Dedifferentiated amniotic fluid mesenchymal stem cell (primary cell): ENCODE measurements around the gene TRIP6.
"Not testable (repeated sequence)": the region's sequence is repeated elsewhere in the genome, so short reads cannot be mapped to it uniquely, and the experiment has no call there.

ENCODE experiments used
- DNase-seq: peaks from one replicate; pipeline ENCODE4 v3.0.0-alpha.2; 2016; ENCODE audit errors: extremely low spot score

TRIP6 gene

DNA sequence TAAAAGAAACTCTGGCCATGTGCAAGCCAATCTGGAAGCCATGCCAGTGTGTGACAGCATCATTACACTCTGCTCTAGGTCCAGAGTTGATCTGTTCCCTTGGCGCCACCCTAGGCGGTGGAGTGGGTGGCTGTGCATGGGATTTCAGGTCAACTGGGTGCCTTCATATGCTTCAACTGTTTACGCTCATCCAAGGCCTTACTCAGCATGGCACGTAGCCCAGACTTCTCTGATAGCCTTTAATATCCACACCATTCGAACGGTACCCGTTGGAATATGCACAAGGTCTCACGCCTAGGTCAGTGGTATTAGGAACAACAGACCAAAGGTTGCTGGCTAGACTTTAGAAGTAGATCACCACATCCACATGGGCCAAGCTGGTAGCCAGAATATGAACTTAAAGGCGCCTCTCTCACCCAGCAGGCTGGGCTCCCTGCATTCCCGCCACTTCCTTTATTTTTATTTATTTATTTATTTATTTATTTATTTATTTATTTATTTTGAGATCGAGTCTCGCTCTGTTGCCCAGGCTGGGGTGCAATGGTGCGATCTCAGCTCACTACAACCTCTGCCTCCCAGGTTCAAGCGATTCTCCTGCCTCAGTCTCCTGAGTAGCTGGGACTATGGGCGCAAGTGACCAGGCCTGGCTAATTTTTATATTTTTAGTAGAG lies 47.2 kb downstream of the TRIP6 start:
- no peak for DNase-seq

GRCh38 chr7:100914879-100915447 lies 47.8 kb downstream of the TRIP6 start:
- DNase-seq, result no peak

- not testable (repeated sequence) for DNase-seq
These were observed 52.1 kb downstream of the TRIP6 start for GRCh38 chr7:100919335-100919734.

DNA sequence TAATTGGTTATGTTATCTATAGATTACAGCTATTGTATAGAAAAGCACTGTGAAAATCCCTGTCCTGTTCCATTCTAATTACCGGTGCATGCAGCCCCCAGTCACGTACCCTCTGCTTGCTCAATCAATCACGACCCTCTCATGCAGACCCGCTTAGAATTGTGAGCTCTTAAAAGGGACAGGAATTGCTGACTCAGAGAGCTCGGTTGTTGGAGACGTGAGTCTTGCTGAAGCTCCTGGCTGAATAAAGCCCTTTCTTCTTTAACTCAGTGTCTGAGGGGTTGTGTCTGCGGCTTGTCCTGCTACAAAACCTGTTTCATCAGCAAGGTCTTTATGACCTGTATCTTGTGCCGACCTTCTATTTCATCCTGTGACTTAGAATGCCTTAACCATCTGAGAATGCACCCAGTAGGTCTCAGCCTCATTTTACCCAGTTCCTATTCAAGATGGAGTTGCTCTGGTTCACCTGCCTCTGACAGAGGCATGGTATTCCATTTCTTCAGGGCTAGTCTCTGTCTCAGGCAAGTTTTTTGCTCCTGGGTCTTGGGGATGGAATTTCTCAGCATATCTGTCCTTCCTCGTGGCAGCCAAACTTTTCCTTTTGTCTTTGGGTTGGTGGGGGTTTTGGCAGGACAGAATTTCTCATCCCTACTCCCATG lies 52.7 kb downstream of the TRIP6 start:
- not testable (repeated sequence) for DNase-seq

GRCh38 chr7:100921039-100921438 lies 53.9 kb downstream of the TRIP6 start:
- DNase-seq, result no peak
